Spleen (tissue), 7 donors: ENCODE data around the gene CYP4Z1.
"Not testable (repeated sequence)": the region's sequence is repeated elsewhere in the genome, so short reads cannot be mapped to it uniquely, and the experiment has no call there.

Experiments used
- CTCF ChIP-seq, 11 experiments: fragments of 200-600 bp in 7 of 11; fragments of 450-650 bp in 4 of 11; sonication (generic) in 4 of 11; IDR thresholded peaks in 8 of 11; conservative IDR thresholded peaks in 3 of 11; 1 replicate in 7 of 11; 2 replicates in 4 of 11; pipeline versions ENCODE4 v1.4.0 to v1.8.0; 2016 to 2021; ENCODE audit warnings: antibody characterized with exemption in 11 of 11, inconsistent platforms in 4 of 11, mild to moderate bottlenecking in 1 of 11
- POLR2AphosphoS5 ChIP-seq, 3 donors: sonication (generic); formaldehyde crosslinking; IDR thresholded peaks; one replicate each; pipeline ENCODE4 v1.5.1; 2017; ENCODE audit warnings: antibody characterized with exemption in 3 of 3
- donor health status: DM: no; HTN: no; CAD: no; lungs with moderate emphysema.
- donor health status: DM: no; HTN: no; CAD: no.
- donor health status: DM: no; HTN: no; CAD: no.

- not testable (repeated sequence) for TF ChIP-seq POLR2AphosphoS5 (IDR thresholded peaks at IDR 0.05); CTCF (IDR thresholded peaks at IDR 0.05 in 8 of 11, conservative IDR thresholded peaks at IDR 0.05 in 3 of 11)
Observed at GRCh38 chr1:47091476-47091875, 24.4 kb downstream of the CYP4Z1 start.
